NT2/D1 (cell line): ENCODE data around the gene SEC22A.

Source experiments
- SUZ12 ChIP-seq: IDR thresholded peaks from 2 replicates; pipeline ENCODE4 v1.6.1; 2011; ENCODE audit not compliant: insufficient read length, insufficient read depth; ENCODE audit errors: extremely low read depth
- YY1 ChIP-seq: IDR thresholded peaks from 2 replicates; pipeline ENCODE4 v1.6.1; 2011; ENCODE audit not compliant: insufficient read length, insufficient read depth
- ZNF274 ChIP-seq: IDR thresholded peaks from 2 replicates; pipeline ENCODE4 v1.6.1; 2011; ENCODE audit warnings: mild to moderate bottlenecking, low read depth, low read length

- no peak for TF ChIP-seq YY1
- TF ChIP-seq SUZ12 = no peak
- no peak for TF ChIP-seq ZNF274
These were observed 47.4 kb upstream of the SEC22A start for GRCh38 chr3:123154020-123154985.
